HG02623 (cell line): ENCODE results near the gene GPR150.
"Not testable (repeated sequence)": the region's sequence is repeated elsewhere in the genome, so short reads cannot be mapped to it uniquely, and the experiment has no call there.

Experiments
- ATAC-seq: cut with Tn5 transposase; IDR thresholded peaks from one replicate; pipeline ENCODE4 v1.9.1; 2021; ENCODE audit warnings: moderate library complexity; ENCODE audit not compliant: unreplicated experiment

The GPR150 gene

DNA sequence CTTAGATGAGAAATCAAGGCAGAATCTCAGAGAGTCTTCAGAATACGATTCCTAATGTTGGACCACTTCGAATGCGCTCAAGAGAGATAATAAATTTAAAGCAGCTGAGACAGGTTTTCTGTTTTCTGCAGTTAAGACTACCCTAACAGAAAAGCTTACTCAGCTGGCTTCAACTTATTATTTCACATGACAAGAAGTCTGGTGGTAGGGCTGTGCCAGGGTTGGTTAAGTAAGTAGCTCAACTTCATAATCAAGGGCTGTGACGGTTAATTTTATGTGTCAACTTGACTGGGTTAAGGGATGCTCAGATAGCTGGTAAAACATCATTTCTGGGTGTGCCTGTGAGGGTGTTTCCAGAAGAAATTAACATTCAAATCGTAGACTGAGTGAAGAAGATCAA lies 3.8 kb downstream of the GPR150 start:
- no peak for ATAC-seq

- no peak for ATAC-seq
Observed at GRCh38 chr5:95624368-95624767, 4.5 kb downstream of the GPR150 start.

DNA sequence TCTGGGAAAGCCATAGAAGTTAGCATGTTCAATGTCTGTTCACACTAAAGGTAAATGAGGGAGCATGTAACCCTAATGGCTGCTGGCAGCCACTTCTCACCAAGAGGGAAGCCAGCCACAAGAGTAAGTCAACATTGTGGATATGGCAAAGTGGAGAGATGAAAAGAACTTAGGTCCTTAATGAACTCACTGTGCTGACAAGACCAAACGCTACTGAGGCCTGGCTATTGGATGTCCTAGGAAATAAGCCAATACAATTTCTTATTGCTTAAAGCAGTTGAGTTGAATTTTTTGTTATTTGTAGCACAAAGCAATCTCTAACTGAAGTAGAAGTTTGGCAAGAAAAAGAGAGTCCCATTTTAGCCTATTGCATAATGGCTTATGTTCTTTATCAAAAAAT lies 6.8 kb downstream of the GPR150 start:
- no peak for ATAC-seq

GRCh38 chr5:95627971-95628810 lies 8.3 kb downstream of the GPR150 start:
- no peak for ATAC-seq

GRCh38 chr5:95628933-95629332 lies 9.0 kb downstream of the GPR150 start:
- ATAC-seq, result no peak

DNA sequence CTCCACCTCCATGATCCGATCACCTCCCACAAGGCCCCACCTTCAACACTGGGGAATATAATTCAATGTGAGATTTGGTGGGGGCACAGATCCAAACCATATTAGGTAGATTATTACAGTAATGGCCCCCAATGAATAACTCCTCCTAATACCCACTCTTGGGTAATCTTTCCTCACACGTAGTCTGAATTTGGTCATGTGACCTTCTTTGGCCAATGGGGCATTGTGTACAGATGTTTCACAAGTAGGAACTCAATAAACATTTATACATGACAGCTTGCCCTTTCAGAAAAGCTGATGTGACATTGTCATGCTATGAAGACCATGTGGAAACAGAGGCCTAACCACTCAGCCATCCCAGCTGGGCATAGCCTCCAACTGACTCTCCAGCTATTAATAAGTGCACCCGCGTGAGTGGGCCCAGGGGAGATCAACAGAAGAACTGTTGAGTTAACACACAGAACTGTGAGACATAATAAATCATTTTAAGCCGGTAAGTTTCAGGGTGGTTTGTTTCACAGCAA lies 10.6 kb downstream of the GPR150 start:
- ATAC-seq, result no peak

- no peak for ATAC-seq
Observed at GRCh38 chr5:95631255-95631958, 11.5 kb downstream of the GPR150 start.

- peak; percentile 88 for ATAC-seq
Observed at GRCh38 chr5:95631991-95632675, 12.2 kb downstream of the GPR150 start.

DNA sequence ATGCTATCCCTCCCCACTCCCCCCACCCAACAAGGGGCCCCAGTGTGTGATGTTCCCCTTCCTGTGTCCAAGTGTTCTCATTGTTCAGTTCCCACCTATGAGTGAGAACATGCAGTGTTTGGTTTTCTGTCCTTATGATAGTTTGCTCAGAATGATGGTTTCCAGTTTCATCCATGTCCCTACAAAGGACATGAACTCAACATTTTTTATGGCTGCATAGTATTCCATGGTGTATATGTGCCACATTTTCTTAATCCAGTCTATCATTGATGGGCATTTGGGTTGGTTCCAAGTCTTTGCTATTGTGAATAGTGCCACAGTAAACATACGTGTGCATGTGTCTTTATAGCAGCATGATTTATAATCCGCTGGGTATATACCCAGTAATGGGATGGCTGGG lies 13.1 kb downstream of the GPR150 start:
- not testable (repeated sequence) for ATAC-seq

DNA sequence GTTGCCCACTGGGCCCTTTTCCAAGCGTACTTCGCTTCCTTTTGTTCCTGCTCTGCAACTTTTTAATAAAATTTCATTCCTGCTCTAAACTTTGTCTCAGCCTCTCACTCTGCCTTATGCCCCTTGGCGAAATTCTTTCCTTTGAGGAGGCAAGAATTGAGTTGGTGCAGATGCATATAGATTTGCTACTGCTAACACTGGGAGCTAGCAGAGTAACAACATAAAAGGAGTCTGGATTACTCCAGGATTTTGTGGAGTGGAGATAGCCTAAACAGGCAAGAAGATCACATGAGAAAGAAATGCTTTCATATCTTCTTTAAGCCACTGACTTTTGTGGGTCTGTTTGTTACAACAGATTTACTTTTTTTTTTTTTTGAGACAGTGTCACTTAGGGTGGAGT lies 13.8 kb downstream of the GPR150 start:
- no peak for ATAC-seq

DNA sequence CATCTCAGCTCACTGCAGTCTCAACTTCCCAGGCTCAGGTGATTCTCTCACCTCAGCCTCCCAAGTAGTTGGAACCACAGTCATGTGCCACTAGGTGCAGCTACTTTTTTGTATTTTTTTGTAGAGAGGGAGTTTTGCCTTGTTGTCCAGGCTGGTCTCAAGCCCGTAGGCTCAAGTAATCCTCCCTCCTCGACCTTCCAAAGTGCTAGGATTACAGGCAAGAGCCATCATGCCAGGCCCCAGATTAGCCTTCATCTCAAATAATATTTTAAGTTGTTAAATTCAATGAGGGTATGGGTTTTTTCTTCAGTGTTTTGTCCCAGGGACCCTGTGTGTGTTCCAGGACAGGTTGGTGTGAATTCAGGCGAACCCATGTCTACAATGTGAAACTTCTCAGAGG lies 14.2 kb downstream of the GPR150 start:
- ATAC-seq, result no peak

GRCh38 chr5:95638632-95639031 lies 18.7 kb downstream of the GPR150 start:
- ATAC-seq, result no peak

- no peak for ATAC-seq
Observed at GRCh38 chr5:95641741-95642220, 21.9 kb downstream of the GPR150 start.

DNA sequence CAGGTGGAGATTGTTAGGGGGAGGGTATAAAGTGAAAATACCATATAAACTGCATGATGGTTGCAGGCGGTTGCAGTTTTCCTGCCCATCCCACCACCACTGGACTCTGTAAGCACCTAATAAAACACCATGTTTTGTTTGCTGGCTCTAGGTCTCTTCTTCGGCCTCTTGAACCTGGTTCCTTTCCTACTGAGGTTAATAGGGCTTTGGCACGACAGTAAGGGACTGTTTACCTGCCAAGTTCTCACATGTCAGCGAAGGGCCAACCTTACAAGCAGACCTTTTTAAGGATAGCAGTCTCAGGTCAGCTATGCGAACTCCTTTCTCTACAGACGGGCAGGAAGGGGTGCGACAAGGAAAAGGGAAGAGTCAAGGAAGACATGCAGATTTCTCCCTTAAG lies 23.3 kb downstream of the GPR150 start:
- ATAC-seq, result no peak

- peak; percentile 29 for ATAC-seq
Observed at GRCh38 chr5:95644351-95645042, 24.6 kb downstream of the GPR150 start.

DNA sequence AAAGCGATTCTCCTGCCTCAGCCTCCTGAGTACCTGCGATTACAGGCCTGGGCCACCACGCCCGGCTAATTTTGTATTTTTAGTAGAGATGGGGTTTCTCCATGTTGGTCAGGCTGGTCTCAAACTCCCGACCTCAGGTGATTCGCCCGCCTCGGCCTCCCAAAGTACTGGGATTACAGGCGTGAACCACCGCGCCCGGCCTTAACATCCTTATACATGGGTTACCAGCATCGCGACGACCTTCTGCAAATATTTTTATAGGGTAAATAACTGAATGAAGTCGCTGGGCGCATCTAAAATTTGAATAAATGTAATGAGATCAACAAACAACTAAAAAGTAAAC lies 26.3 kb downstream of the GPR150 start:
- not testable (repeated sequence) for ATAC-seq

DNA sequence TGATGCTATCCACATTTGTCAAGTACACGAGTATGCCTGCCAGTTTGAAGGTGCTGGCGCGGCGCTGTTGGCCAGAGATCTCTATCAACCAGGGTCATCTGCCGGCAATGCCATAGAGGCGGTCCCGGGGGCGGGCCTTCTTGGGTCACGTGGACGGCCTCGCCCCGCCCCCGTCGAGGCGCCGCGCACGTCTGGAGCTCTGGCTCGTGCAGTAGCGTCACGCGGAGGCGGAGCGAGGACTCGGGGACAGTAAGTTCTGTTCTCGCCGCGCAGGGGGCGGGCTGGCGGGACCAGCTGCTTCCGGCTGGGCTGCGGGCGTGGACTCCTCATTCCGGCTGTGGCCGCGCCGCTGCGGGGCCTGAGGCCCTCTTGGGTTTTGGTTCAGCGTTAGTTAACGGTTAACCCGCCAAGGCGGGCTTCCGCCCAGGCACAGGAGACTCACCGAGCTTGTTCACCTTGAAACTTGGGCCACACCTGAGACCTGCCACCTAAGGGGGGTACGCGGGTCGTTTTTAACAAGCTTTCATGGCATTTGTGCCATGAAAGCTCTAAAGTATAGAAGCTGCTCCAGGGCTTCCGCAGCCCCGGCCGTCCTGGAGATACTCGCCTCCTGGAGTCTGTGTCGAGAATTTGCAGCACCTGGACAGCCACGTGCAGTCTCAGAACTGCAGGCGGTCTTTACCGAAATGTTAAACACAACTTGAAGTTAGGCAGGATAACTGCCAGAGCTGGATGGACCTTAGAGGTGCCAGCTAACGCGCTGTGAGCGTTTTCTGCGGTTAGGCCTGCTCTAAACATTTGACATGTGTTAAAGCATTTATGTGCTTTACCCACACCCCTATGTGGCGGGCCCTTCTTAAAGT lies 26.9 kb downstream of the GPR150 start, which contains the start of gene RFESD:
RFESD (plus strand) TSS at position 209 of the 863 bp plus-strand sequence. CDS start 5,495 bp downstream, outside the sequence.
- peak; percentile 96 for ATAC-seq

DNA sequence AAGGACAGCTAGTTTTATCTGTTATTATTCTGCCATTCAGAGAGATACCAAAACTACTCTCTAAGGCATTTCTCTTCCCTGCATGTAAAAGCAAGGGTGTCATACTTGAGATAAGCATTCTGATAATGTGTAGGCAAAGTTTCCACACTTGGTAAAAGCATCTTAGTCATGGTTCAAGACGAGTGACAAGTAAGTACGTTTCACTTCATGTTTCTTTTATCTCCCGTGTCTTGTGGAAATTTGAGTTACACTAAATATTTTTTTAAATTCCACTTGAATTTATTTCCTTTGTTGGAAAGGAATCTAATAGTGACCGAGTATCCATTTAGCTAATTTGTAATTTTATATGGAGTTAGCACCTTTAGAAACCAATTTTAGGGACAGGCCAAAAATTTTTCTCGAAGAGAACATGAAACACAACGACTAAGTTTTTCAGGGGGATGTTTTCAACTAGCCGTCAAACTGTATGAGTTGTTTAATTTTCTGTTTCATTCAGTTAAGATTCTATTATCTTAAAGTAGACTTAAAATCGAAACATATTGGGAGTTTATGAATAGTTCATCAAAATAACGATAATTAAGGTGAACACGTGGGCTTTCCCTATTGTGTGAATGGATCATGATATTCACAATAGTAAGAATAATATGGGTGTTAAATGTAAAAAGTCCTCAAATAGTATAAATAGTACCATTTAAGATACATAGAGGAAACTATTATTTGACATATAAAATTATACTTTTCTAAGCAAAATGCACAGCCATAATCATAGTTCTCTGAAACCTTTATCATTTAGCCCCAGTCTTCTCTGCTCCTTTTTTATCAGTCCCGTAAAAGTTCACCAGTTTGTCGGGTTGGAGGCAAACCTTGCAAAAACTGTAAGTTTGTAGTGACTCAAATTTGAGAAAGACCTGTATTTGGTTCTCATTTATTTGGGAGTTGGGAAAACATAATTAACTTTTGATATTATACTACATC lies 28.3 kb downstream of the GPR150 start:
- ATAC-seq, result no peak

DNA sequence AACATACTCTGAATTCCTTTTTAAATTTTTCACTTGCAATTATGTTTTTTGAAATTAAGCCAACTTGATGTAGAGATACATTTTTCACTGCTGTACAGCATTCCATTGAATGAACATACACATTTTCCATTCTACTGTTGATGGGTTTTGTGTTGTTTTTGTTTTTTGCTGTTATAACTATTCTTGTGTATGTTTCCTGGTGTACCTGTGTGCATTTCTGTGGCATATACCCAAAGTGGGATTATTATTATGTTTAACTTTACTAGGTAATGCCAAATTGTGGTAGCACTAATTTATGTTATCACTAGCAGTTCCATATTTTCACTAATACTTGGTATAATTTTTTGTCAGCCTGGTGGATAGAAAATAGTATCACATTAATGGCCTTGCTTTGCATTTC lies 29.4 kb downstream of the GPR150 start:
- ATAC-seq, result no peak
